Measurements from ENCODE around the gene CHML.

CHML gene

GRCh38 chr1:241644259-241644658 lies 4.1 kb upstream of the CHML start:
- DNase-seq: no peak

DNA sequence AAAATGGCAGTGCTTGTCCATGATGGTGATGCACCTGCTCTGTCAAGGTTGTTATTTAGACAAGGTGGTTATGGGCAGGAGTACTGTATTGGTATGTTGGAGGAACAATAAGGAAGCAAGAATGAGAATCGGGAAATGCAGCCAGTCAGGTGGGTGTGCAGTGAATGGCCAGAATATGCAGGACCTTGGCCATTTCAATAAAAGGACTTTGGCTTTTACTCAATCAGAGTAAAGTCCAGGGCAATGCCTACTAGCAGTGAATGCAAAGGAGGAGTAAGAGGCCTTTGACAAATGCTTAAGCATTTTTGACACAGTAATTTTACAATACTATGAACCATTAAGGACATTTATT lies 2.4 kb upstream of the CHML start:
- DNase-seq: no peak

DNA sequence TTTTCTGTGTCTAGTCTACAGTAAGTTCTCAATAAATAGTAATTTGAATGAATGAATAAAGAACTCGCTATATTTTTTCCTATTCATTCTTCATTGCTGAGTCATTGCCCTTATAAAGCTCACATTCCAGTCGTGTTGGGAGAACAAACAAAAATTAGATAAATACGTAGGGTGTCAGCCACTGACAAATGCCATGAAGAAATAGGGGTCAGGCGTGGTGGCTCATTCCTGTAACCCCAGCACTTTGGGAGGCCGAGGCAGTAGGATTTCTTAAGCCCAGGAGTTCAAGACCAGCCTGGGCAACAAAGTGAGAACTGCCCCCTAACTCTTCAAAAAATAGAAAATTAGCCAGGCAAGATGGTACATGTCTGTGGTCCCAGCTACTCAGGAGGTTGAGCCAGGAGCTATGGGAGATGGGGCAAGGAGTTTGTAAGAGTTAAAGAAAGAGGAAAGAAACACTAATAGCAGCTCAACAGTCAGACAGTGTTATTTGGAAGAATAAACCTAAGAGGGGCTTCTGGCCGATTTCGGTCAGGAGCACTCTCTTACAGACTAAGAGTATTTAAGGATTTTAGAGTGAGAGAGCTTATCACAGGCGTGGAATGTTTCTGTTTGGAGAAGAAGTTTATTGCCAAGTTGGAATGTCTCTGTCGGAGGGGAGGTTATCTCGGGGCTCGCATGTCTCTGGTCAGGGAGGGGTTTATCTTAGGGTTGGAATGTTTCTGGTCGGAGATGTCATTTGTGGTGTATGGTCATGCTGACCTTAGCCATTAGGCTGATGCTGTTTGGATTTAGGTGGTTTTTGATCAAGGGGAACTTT lies 1.8 kb upstream of the CHML start:
- no peak for DNase-seq

DNA sequence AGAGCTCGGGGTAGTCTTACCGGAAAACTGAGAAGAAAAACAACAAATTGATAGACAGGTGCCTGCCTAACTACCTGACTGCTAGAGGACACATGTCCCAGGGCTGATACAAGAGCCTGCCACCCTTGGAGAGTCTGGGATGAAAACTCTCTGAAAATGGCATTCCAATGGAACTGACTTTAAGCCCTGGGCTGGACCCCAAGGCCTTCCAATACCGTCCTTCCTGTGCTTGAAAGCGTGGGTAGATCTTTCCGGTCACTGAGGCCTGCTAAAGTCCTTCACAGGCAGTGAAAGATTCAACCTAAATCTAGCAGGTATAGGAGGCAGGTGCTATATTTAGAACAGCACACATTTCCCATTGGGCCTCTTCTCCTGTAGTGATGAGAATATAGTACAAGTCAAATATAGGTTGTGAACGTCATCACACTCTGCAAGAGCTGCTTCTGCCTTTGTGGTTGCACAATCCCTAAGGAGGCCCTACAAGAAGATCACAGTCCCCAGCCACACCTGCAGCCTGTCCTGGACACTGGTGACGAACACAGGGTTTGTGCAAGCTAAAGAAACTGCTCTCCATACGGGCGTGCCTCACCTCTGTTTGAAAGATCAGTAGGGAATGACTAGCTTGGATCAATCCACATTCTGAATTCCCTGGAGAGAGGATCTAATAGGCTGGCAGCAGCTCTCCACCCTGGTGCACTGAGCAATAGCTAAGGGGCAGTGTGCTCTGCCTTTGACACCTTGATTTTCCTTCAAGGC lies 876 bp upstream of the CHML start:
- DNase-seq: no peak

DNA sequence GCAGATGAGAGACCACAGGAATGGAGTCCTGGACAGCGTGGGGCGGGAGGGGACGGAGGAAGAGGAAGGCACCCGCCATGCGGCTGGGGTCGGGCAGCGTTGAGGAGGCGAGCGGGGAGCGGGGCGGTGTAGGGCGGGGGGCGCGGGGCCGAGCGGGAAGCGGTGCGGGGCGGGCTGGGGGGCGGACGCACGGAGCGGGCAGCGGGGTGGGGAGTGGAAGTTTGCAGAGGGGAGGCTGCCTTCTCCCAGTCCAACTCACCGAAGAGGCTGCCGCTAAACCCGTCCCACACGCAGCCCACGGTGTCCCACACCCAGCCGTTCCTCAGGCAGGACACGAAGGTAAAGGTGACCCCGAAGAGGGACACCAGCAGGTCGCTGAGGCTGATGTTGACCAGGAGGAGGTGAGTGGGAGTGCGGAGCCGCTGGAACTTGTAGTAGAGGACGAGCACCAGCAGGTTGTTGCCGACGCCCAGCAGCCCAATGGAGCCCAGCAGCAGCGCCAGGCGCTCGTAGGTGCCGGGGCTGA lies 483 bp downstream of the CHML start:
- no peak for DNase-seq

- DNase-seq: no peak
Observed at GRCh38 chr1:241638909-241639622, 1.1 kb downstream of the CHML start.

GRCh38 chr1:241638099-241638682 lies 2.0 kb downstream of the CHML start:
- DNase-seq: no peak

DNA sequence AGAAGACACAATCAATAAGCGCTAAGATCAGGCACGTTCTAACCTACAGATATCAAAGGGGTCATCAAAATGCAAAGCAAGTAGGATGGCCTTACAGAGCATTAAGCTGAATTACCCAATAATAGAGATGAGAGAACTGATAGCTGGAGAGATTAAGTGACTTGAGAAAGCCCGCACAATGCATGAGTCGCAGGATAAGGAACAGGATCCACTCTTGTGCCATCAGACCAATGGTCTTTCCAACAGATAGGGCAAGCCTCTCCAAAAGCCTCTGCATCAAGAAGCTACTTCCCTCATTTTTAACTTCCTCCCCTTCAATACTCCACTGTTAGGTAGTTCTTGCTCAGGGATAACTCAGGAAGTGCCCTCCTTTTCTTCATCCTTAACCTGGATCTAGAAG lies 2.6 kb downstream of the CHML start:
- DNase-seq: no peak

DNA sequence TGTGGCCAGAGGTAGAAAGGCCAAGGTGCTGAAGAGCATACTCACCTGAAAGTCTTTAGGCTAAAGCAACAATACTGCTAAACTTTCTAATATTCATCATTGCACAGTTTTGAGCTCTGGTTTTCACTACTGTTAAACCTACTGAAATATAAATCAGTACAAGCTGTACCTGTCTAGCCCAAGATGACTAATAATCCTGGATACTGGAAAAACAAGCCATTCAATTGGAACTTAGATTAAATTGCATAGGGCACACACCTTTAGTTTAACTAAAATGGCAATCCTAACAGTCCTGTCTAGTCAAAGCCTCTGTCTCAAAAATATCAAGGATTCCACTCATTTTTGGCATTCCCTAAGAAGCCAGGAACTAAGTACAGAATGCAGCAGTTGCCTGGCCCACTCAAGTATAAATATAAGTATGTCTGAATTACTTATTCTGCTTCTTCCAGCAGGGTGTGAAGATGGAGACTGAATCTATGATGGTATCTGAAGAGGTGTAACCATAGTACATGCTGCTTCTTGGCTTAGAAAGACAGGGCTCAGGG lies 3.1 kb downstream of the CHML start:
- DNase-seq: no peak

GRCh38 chr1:241636291-241636690 lies 3.9 kb downstream of the CHML start:
- no peak for DNase-seq

- no peak for DNase-seq
Observed at GRCh38 chr1:241635556-241636152, 4.5 kb downstream of the CHML start.

- DNase-seq: no peak
Observed at GRCh38 chr1:241632987-241633386, 7.2 kb downstream of the CHML start.

GRCh38 chr1:241631674-241632073 lies 8.5 kb downstream of the CHML start:
- no peak for DNase-seq

DNA sequence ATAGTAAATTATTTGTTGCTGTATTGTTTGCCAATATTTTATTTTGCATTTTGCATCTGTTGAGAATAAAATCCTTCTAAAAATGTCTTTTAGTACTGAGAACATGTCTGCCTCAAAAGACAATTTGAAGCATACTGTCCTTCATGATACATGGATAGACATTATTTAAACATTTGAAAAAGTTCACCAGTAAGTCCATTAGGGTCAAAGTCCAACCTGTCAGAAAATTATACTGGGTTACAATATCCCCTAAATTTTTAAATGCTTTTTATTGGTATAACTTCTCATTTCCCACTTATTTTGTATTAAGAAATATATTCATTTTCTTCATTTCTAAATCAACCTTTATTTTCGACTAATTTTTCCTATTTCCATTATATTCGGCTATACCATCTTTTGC lies 9.3 kb downstream of the CHML start:
- no peak for DNase-seq

DNA sequence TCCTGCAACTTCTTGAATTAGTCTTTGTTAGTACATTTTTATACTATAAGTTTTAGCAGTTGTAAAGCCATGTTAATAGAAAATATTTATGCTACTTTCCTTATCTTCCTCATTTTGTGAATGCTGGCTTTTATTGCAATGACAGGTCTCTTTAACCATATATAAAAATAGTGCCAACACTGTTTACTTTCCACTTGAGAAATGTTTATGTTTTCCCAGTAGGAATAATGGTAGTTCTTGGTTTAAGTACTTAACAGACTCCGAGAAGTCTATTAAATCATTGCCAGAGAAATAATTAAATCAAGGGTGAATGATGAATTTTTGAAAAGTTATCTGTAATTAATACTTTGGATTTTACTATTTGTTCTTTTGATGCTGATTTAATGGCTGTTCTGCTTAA lies 9.7 kb downstream of the CHML start:
- no peak for DNase-seq

GRCh38 chr1:241630005-241630404 lies 10.2 kb downstream of the CHML start:
- no peak for DNase-seq

- DNase-seq: no peak
Observed at GRCh38 chr1:241627453-241628259, 12.5 kb downstream of the CHML start.

GRCh38 chr1:241624935-241625334 lies 15.2 kb downstream of the CHML start:
- DNase-seq: no peak

- DNase-seq: no peak
Observed at GRCh38 chr1:241622669-241623068, 17.5 kb downstream of the CHML start.

- no peak for DNase-seq
Observed at GRCh38 chr1:241617426-241617825, 22.7 kb downstream of the CHML start.
